ENCODE measurements around the gene MAMDC2. TPM values are rescaled to one million over a fixed set of nuclear protein-coding genes. Genes with fewer than 3 reads are reported as not detected.
A peak's percentile ranks its signal among the peaks of the same experiment; 100 is the strongest.

Gene MAMDC2, protein sequence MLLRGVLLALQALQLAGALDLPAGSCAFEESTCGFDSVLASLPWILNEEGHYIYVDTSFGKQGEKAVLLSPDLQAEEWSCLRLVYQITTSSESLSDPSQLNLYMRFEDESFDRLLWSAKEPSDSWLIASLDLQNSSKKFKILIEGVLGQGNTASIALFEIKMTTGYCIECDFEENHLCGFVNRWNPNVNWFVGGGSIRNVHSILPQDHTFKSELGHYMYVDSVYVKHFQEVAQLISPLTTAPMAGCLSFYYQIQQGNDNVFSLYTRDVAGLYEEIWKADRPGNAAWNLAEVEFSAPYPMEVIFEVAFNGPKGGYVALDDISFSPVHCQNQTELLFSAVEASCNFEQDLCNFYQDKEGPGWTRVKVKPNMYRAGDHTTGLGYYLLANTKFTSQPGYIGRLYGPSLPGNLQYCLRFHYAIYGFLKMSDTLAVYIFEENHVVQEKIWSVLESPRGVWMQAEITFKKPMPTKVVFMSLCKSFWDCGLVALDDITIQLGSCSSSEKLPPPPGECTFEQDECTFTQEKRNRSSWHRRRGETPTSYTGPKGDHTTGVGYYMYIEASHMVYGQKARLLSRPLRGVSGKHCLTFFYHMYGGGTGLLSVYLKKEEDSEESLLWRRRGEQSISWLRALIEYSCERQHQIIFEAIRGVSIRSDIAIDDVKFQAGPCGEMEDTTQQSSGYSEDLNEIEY
- total RNA-seq (2012; rRNA removed) (5.0 and 5.6 TPM in 2 replicates), polyA plus RNA-seq (2012; rRNA removed) (5.0 and 5.2 TPM in 2 replicates), Bru-seq, nascent RNA (percentile 33 among the genes with signal in this experiment), BruChase-seq, experiment 1, labeled RNA remaining after a 6-hour chase (percentile 19 among the genes with signal in this experiment), BruChase-seq, experiment 2, labeled RNA remaining after a 2-hour chase (percentile 22 among the genes with signal in this experiment)
- polyA plus RNA-seq (2012; cell fraction: cytosol; rRNA removed): 1.2 and 2.8 TPM in 2 replicates
- 1.3 and 3.5 TPM in 2 replicates for polyA plus RNA-seq (2012; cell fraction: nucleus; rRNA removed; ENCODE audit: low replicate concordance)
- long read RNA-seq, transcript MAMDC2-201 (14 exons, 3,616 nt): major isoform, 5 of 10 reads
- long read RNA-seq, partial matches to known transcripts: 0 of 10 reads
- long read RNA-seq, other reads (novel, unspliced or antisense): 5 of 10 reads

DNA sequence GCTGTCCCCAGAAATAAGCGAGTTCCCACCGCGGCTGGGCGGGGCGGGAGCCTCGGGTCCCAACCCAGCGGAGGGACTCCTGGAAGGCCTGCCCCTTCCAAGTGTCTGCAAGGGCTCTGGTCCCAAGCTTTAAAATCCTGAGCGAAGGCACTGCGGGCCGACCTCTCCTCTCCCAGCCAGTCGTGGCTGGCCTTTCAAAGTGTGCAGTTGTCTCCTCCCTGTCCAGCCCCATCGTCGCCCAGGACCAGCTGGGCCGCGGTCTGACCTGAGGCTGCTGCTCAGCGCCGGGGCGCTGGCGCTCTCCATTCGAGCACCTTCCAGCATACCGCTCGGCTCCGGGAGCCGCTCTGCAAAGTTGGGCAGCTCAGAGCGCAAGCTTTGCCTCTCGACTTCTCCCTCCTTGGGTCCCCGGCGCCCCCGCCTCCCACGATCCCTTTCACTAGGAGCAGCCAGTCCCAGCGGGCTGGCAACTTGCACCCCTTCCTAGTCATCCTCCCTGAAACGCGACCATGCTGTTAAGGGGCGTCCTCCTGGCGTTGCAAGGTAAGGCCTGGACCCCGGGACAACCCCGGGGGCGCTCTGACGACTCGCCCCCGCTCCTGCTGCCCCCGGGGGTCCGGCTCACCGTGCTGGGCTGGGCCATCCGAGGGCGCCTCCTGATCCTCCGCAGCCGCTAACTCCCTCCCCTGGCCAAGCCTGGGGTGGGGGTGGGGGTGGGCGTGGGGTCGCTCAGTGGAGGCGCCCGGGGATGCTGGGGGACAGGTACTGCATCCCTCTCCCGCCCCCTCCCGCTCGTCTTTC lies at the start of gene MAMDC2:
TSS of gene MAMDC2 (plus strand) at position 160 of the 801 bp plus-strand sequence. CDS start at position 510, 350 bp downstream.
- POLR2A ChIA-PET (ENCODE audit: unreplicated experiment): interaction anchor here (1.0 to 1.1 kb wide), 2 partner anchors 67 to 68 kb away, joined by 3 to 7 read pairs; no protein-coding TSS in a partner anchor
- Histone ChIP-seq H4K8ac (ENCODE audit: low read depth in 2 of 2, low read length in 2 of 2) (peak within 1 kb of the TSS in 1 of 2 experiments; percentile 77; a peak in 1 of 4 replicates), H2BK120ac (ENCODE audit: low read depth, low read length) (peak within 1 kb of the TSS; percentile 89), H3K27me3 (ENCODE audit: control insufficient read depth, insufficient read depth, low read length) (no peaks in the 10 kb centered on the region), H2AFZ (replicated peaks; ENCODE audit: low read length, poor library complexity) (peak within 1 kb of the TSS; percentile 98), H2BK15ac (ENCODE audit: low read depth, low read length) (no peak within 1 kb of the TSS), H2BK20ac (ENCODE audit: low read depth, low read length) (peak within 1 kb of the TSS; percentile 74; the same call in 1 of the 2 replicates), H3K27ac (ENCODE audit: insufficient read depth, low read length) (no peak within 1 kb of the TSS), H3K4ac (ENCODE audit: low read depth, low read length) (peak within 1 kb of the TSS; percentile 71), H3K4me3 (ENCODE audit: insufficient read depth, low read depth, low read length) (peak within 1 kb of the TSS; percentile 57), H2AK9ac (replicated peaks; ENCODE audit: low read depth, low read length, poor library complexity) (peak within 1 kb of the TSS; percentile 81), H3K4me2 (ENCODE audit: low read depth, low read length) (peak within 1 kb of the TSS; percentile 97), H3K36me3 (ENCODE audit: control insufficient read depth, insufficient read depth, low read length) (no peaks in the 10 kb centered on the region), H3K56ac (ENCODE audit: extremely low read depth, insufficient read depth, low read length) (no peak within 1 kb of the TSS), H4K91ac (ENCODE audit: insufficient read depth, low read depth, low read length) (no peak within 1 kb of the TSS), H3K79me1 (ENCODE audit: low read depth in 1 of 2, low read length in 2 of 2) (peaks cover 0 to 3% of the 10 kb centered on the region in 2 experiments; a peak in 1 of 4 replicates), H2BK5ac (ENCODE audit: low read depth, low read length, poor library complexity, severe bottlenecking) (no peak within 1 kb of the TSS), H2AK5ac (ENCODE audit: low read depth, low read length) (no peak within 1 kb of the TSS), H4K5ac (ENCODE audit: low read depth, low read length) (no peak within 1 kb of the TSS), H3K9me1 (ENCODE audit: insufficient read depth, low read length) (peaks cover 7% of the 10 kb centered on the region), H4K20me1 (ENCODE audit: insufficient read depth, low read length) (no peaks in the 10 kb centered on the region), H3K14ac (replicated peaks; ENCODE audit: low read depth, low read length) (peak within 1 kb of the TSS; percentile 29; the same call in 1 of the 2 replicates), H3K18ac (ENCODE audit: low read depth, low read length) (no peak within 1 kb of the TSS), H3K9ac (ENCODE audit: low read depth, low read length) (peak within 1 kb of the TSS; percentile 7; the same call in 1 of the 2 replicates), H3K9me3 (ENCODE audit: control insufficient read depth, insufficient read depth, low read length) (peaks cover under 1% of the 10 kb centered on the region; the same call in 1 of the 2 replicates), H3K23ac (ENCODE audit: low read depth, low read length) (peak within 1 kb of the TSS; percentile 38), H3K4me1 (ENCODE audit: control insufficient read depth, insufficient read depth, low read length) (peaks cover 9% of the 10 kb centered on the region)
- in situ Hi-C loops (cut with MboI; ENCODE audit: low sequenced_read_pairs): no loop called here
- 5% methylated on average over 15 of the region's 55 CpGs; no CpG with 5 or more reads in 1 of the 2 experiments for WGBS, 2 experiments (ENCODE audit: extremely low coverage in 2 of 2, insufficient read length in 1 of 2)
- DNase-seq (peak; percentile 51), ATAC-seq (ENCODE audit: low read depth) (peak; percentile 81)
- CTCF ChIA-PET: interaction anchor here (1.3 to 1.6 kb wide), 3 partner anchors 9 to 72 kb away, joined by 4 to 6 read pairs (median 5); no protein-coding TSS in a partner anchor
- no TSS peak for BruUV-seq (replicated peaks)
- intact Hi-C loops (cut with micrococcal nuclease): loop anchor here (5.0 kb wide), 1 partner anchor 72 kb away; no protein-coding TSS in a partner anchor
- dilution Hi-C loops (cut with HindIII; ENCODE audit: low sequenced_read_pairs, unreplicated experiment): no loop called here
- TF ChIP-seq BHLHE40 (IDR thresholded peaks at IDR 0.05; ENCODE audit: low read depth, low read length) (no peak), RFX5 (IDR thresholded peaks at IDR 0.05; ENCODE audit: low read depth, low read length) (no peak), SMC3 (IDR thresholded peaks at IDR 0.05; ENCODE audit: low read depth, low read length) (no peak), CEBPB (IDR thresholded peaks at IDR 0.05; ENCODE audit: low read depth, low read length) (no peak), POLR2A (IDR thresholded peaks at IDR 0.05; ENCODE audit: low read depth, low read length) (no peak), RAD21 (IDR thresholded peaks at IDR 0.05; ENCODE audit: low read length) (no peak), RCOR1 (IDR thresholded peaks at IDR 0.05; ENCODE audit: insufficient replicate concordance, low read length) (no peak), CHD1 (IDR thresholded peaks at IDR 0.05; ENCODE audit: low read depth, low read length) (no peak), CTCF (conservative IDR thresholded peaks at IDR 0.05; ENCODE audit: low read depth, low read length) (no peak)

Measured in IMR-90 (cell line).